Thyroid gland (tissue), 4 donors: ENCODE measurements around the gene TKFC. TPM values are rescaled to one million over a fixed set of nuclear protein-coding genes. Genes with fewer than 3 reads are reported as not detected.

Source experiments
- DNase-seq, 2 donors: peaks; one replicate each; pipeline ENCODE4 v3.0.0-alpha.2; 2019
- H3K27ac ChIP-seq, 3 donors: fragments of 200-600 bp; sonication (generic); 1 replicate in 2 of 3; 2 replicates in 1 of 3; pipeline ENCODE4 v1.5.1; 2016 to 2019; ENCODE audit warnings: mild to moderate bottlenecking in 1 of 3, moderate library complexity in 1 of 3
- H3K27me3 ChIP-seq: fragments of 200-600 bp; sonication (generic); one replicate; pipeline ENCODE4 v1.5.1; 2019
- H3K36me3 ChIP-seq, 2 donors: fragments of 200-600 bp; sonication (generic); one replicate each; pipeline ENCODE4 v1.5.1; 2016 to 2019
- H3K4me1 ChIP-seq, 2 donors: fragments of 200-600 bp; sonication (generic); one replicate each; pipeline ENCODE4 v1.5.1; 2017 to 2019
- H3K4me3 ChIP-seq, 3 donors: fragments of 200-600 bp; sonication (generic); replicated peaks in 1 of 3; 1 replicate in 2 of 3; 2 replicates in 1 of 3; pipeline ENCODE4 v1.5.1; 2016; ENCODE audit warnings: mild to moderate bottlenecking in 1 of 3
- H3K9me3 ChIP-seq: fragments of 200-600 bp; sonication (generic); one replicate; pipeline ENCODE4 v1.5.1; 2017
- POLR2A ChIP-seq, 2 donors: fragments of 450-650 bp; IDR thresholded peaks; one replicate each; pipeline ENCODE4 v1.6.1; 2017; ENCODE audit warnings: antibody characterized with exemption in 2 of 2, mild to moderate bottlenecking in 2 of 2, moderate library complexity in 1 of 2
- WGBS, 2 donors: methylation state at CpG; one replicate each; pipeline ENCODE4 v1.1.5; 2017; 5-methylcytosine and 5-hydroxymethylcytosine counted together
- intact Hi-C: fragments of 100-400 bp; cut with DNase I; formaldehyde crosslinking; loops from one replicate; pipeline ENCODE4 v1.15.1; 2023
- total RNA-seq, 4 donors: library from RNA; depleted of rRNA; stranded (reverse); fragments of >200 nt; gene quantifications; one replicate each; pipeline ENCODE4 v1.2.3, GENCODE V29; 2016
- TF ChIP-seq, protein P1 (sequence below), 6 experiments: fragments of 200-600 bp in 3 of 6; fragments of 450-650 bp in 3 of 6; sonication (generic) in 3 of 6; IDR thresholded peaks; one replicate each; pipeline ENCODE4 v1.5.1; 2016 to 2019; ENCODE audit warnings: antibody characterized with exemption in 6 of 6, mild to moderate bottlenecking in 2 of 6, inconsistent platforms in 1 of 6, moderate library complexity in 1 of 6

TKFC gene
- total RNA-seq, 4 donors from 2014 or later: 27.0 to 62.8 (median 43.6) TPM

- no peak for TF ChIP-seq POLR2A (IDR thresholded peaks at IDR 0.05)
- Histone ChIP-seq H3K9me3 (no peaks in the 10 kb centered on the region), H3K27me3 (no peaks in the 10 kb centered on the region), H3K4me3 (no peak overlapping the region), H3K4me1 (no peaks in the 10 kb centered on the region), H3K36me3 (peaks cover 13 to 26% of the 10 kb centered on the region in 2 donors), H3K27ac (no peak overlapping the region)
- intact Hi-C loops: no loop called here
- DNase-seq: peak in 1 of 2 donors; percentile 5
- WGBS, 2 donors: 90 to 100% methylated on average over 5 of the region's 12 CpGs
These were observed 16.2 kb downstream of the TKFC start for GRCh38 chr11:61349189-61349751.

DNA sequence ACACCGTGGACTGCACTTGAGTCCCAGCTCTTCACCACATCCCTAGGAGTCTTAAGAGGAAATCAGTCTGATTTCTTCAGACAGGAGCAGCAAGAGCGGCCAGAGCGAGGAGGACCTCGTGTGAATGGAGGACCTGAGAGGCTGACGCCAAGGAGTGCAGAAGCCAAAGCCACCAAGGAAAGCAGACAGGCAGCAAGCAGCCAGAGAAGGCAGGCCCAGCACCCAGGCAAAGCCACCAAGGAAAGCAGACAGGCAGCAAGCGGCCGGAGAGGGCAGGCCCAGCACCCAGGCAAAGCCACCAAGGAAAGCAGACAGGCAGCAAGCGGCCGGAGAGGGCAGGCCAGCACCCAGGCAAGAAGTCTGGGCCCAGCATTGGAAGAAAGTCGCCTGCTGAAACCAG is 16.9 kb downstream of the TKFC start:
- Histone ChIP-seq H3K4me3 (no peak overlapping the region), H3K27ac (no peak overlapping the region), H3K9me3 (no peaks in the 10 kb centered on the region), H3K27me3 (no peaks in the 10 kb centered on the region), H3K36me3 (peaks cover 13 to 26% of the 10 kb centered on the region in 2 donors), H3K4me1 (no peaks in the 10 kb centered on the region)
- intact Hi-C loops: no loop called here
- no peak for TF ChIP-seq POLR2A (IDR thresholded peaks at IDR 0.05)
- TF ChIP-seq, protein P1, sequence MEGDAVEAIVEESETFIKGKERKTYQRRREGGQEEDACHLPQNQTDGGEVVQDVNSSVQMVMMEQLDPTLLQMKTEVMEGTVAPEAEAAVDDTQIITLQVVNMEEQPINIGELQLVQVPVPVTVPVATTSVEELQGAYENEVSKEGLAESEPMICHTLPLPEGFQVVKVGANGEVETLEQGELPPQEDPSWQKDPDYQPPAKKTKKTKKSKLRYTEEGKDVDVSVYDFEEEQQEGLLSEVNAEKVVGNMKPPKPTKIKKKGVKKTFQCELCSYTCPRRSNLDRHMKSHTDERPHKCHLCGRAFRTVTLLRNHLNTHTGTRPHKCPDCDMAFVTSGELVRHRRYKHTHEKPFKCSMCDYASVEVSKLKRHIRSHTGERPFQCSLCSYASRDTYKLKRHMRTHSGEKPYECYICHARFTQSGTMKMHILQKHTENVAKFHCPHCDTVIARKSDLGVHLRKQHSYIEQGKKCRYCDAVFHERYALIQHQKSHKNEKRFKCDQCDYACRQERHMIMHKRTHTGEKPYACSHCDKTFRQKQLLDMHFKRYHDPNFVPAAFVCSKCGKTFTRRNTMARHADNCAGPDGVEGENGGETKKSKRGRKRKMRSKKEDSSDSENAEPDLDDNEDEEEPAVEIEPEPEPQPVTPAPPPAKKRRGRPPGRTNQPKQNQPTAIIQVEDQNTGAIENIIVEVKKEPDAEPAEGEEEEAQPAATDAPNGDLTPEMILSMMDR (IDR thresholded peaks at IDR 0.05): no peak
- WGBS, 2 donors: 90 to 96% methylated on average over 8 to 10 of the region's 10 CpGs
- DNase-seq: no peak

- Histone ChIP-seq H3K9me3 (no peaks in the 10 kb centered on the region), H3K36me3 (peaks cover 13 to 26% of the 10 kb centered on the region in 2 donors), H3K27ac (no peak overlapping the region), H3K4me3 (no peak overlapping the region), H3K27me3 (no peaks in the 10 kb centered on the region), H3K4me1 (no peaks in the 10 kb centered on the region)
- no peak for TF ChIP-seq POLR2A (IDR thresholded peaks at IDR 0.05)
- TF ChIP-seq, protein P1 (IDR thresholded peaks at IDR 0.05): no peak
- WGBS, 2 donors: 100% methylated on average over 1 of the region's 1 CpG
- DNase-seq: no peak
- intact Hi-C loops: no loop called here
These were observed 17.3 kb downstream of the TKFC start for GRCh38 chr11:61350336-61350735.

DNA sequence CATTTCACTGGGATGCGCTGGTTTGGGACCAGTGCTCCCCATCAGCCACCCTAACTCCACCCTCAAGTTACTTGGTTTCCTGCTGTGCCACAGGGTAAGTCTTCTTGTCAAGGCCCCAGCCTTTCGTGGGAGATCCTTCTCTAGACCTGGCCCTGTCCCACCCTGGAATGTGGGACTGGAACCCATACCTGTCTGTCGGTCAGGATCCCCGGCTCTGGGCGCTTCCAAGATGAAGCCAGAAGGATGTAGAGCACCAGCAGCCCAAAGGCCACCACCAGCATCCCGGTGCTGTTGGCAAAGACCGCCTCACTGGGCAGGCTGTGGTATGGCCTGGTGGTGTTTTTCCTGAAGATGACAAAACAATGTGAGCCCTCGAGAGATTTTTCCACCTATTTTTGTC is 17.8 kb downstream of the TKFC start:
- DNase-seq: no peak
- WGBS, 2 donors: 97 to 100% methylated on average over 8 of the region's 8 CpGs
- intact Hi-C loops: no loop called here

GRCh38 chr11:61352038-61352437 is 19.0 kb downstream of the TKFC start:
- no peak for DNase-seq
- intact Hi-C loops: no loop called here
- H3K4me3 ChIP-seq: no peak overlapping the region
- WGBS, 2 donors: 83 to 84% methylated on average over 8 of the region's 8 CpGs
- no peaks in the 10 kb centered on the region for H3K4me1 ChIP-seq
- no peaks in the 10 kb centered on the region for H3K27me3 ChIP-seq
- H3K27ac ChIP-seq: no peak overlapping the region
- H3K9me3 ChIP-seq: no peaks in the 10 kb centered on the region
- H3K36me3 ChIP-seq: peaks cover 13 to 26% of the 10 kb centered on the region in 2 donors
- TF ChIP-seq, protein P1 (IDR thresholded peaks at IDR 0.05): no peak
- no peak for TF ChIP-seq POLR2A (IDR thresholded peaks at IDR 0.05)

More for the DNA sequence above, 17.8 kb downstream of the TKFC start:
- Histone ChIP-seq H3K27ac (no peak overlapping the region), H3K4me1 (no peaks in the 10 kb centered on the region), H3K36me3 (peaks cover 13 to 26% of the 10 kb centered on the region in 2 donors), H3K4me3 (no peak overlapping the region), H3K27me3 (no peaks in the 10 kb centered on the region), H3K9me3 (no peaks in the 10 kb centered on the region)
- TF ChIP-seq, protein P1 (IDR thresholded peaks at IDR 0.05): no peak
- no peak for TF ChIP-seq POLR2A (IDR thresholded peaks at IDR 0.05)
